ENCODE results near the gene NFIB. TPM values are rescaled to one million over a fixed set of nuclear protein-coding genes. Genes with fewer than 3 reads are reported as not detected.

Gene NFIB
- total RNA-seq, 1 donor from 2014 or later = 99.4 TPM

GRCh38 chr9:14097666-14098415 is 216.1 kb downstream of the NFIB start:
- intact Hi-C loops (cut with DNase I) = no loop called here
- Histone ChIP-seq H3K36me3 (no peaks in the 10 kb centered on the region), H3K27ac (peak overlapping the region; percentile 9), H3K27me3 (no peaks in the 10 kb centered on the region), H3K4me1 (peaks cover 18% of the 10 kb centered on the region), H3K9me3 (no peaks in the 10 kb centered on the region), H3K4me3 (no peak overlapping the region)
- ATAC-seq = no peak
- no peak for TF ChIP-seq CTCF (IDR thresholded peaks at IDR 0.05)
- DNase-seq = no peak

GRCh38 chr9:14097215-14097614 is 216.7 kb downstream of the NFIB start:
- Histone ChIP-seq H3K27me3 (no peaks in the 10 kb centered on the region), H3K4me1 (peaks cover 18% of the 10 kb centered on the region), H3K36me3 (no peaks in the 10 kb centered on the region), H3K4me3 (no peak overlapping the region), H3K27ac (peak overlapping the region; percentile 78), H3K9me3 (no peaks in the 10 kb centered on the region)
- intact Hi-C loops (cut with DNase I) = no loop called here
- no peak for DNase-seq
- ATAC-seq = peak; percentile 63
- TF ChIP-seq CTCF (IDR thresholded peaks at IDR 0.05) = no peak

- intact Hi-C loops (cut with DNase I) = no loop called here
- ATAC-seq (peak; percentile 76), DNase-seq (no peak)
- no peaks in the 10 kb centered on the region for H3K36me3 ChIP-seq
- H3K4me3 ChIP-seq = peak overlapping the region; percentile 22
- no peaks in the 10 kb centered on the region for H3K27me3 ChIP-seq
- H3K9me3 ChIP-seq = no peaks in the 10 kb centered on the region
- peak overlapping the region; percentile 78 for H3K27ac ChIP-seq
- no peak for TF ChIP-seq CTCF (IDR thresholded peaks at IDR 0.05)
- H3K4me1 ChIP-seq = peaks cover 18% of the 10 kb centered on the region
Observed at GRCh38 chr9:14096258-14096922, 217.6 kb downstream of the NFIB start.

GRCh38 chr9:14095277-14095676 is 218.7 kb downstream of the NFIB start:
- Histone ChIP-seq H3K27me3 (no peaks in the 10 kb centered on the region), H3K36me3 (no peaks in the 10 kb centered on the region), H3K4me1 (peaks cover 18% of the 10 kb centered on the region), H3K9me3 (no peaks in the 10 kb centered on the region), H3K4me3 (no peak overlapping the region), H3K27ac (peak overlapping the region; percentile 78)
- no peak for ATAC-seq
- no peak for TF ChIP-seq CTCF (IDR thresholded peaks at IDR 0.05)
- intact Hi-C loops (cut with DNase I) = no loop called here
- DNase-seq = no peak

- H3K36me3 ChIP-seq = no peaks in the 10 kb centered on the region
- H3K4me3 ChIP-seq = no peak overlapping the region
- no peaks in the 10 kb centered on the region for H3K9me3 ChIP-seq
- H3K4me1 ChIP-seq = peaks cover 18% of the 10 kb centered on the region
- H3K27ac ChIP-seq = no peak overlapping the region
- no peak for TF ChIP-seq CTCF (IDR thresholded peaks at IDR 0.05)
- intact Hi-C loops (cut with DNase I) = no loop called here
- DNase-seq (no peak), ATAC-seq (no peak)
- H3K27me3 ChIP-seq = no peaks in the 10 kb centered on the region
Observed at GRCh38 chr9:14094491-14094890, 219.4 kb downstream of the NFIB start.
